Measurements from ENCODE around the gene OGFOD3.

DNA sequence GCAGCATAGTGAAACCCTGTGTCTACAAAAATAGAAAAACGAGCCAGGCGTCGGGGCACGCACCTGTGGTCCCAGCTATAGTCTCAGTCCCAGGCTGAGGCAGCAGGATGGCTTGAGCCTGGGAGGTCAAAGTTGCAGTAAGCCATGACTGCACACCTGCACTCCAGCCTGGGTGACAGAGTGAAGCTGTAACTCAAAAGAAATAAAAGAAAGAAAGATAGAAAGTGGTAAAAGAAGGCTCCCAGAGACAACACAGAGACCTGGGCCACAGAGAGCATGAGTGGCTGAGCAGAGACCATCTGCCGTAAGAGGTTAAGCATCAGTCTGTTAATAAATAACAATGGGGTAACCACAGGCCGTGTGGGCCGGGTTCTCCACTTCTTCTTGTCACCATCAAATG lies 15.5 kb downstream of the OGFOD3 start:
- TF ChIP-seq, protein P1, sequence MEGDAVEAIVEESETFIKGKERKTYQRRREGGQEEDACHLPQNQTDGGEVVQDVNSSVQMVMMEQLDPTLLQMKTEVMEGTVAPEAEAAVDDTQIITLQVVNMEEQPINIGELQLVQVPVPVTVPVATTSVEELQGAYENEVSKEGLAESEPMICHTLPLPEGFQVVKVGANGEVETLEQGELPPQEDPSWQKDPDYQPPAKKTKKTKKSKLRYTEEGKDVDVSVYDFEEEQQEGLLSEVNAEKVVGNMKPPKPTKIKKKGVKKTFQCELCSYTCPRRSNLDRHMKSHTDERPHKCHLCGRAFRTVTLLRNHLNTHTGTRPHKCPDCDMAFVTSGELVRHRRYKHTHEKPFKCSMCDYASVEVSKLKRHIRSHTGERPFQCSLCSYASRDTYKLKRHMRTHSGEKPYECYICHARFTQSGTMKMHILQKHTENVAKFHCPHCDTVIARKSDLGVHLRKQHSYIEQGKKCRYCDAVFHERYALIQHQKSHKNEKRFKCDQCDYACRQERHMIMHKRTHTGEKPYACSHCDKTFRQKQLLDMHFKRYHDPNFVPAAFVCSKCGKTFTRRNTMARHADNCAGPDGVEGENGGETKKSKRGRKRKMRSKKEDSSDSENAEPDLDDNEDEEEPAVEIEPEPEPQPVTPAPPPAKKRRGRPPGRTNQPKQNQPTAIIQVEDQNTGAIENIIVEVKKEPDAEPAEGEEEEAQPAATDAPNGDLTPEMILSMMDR (IDR thresholded peaks at IDR 0.05) = no peak
- no peak for TF ChIP-seq POLR2A (IDR thresholded peaks at IDR 0.05)

Data from vagina (tissue), 2 donors.